ENCODE measurements around the gene REEP3. TPM values are rescaled to one million over a fixed set of nuclear protein-coding genes. Genes with fewer than 3 reads are reported as not detected.
"Not testable (repeated sequence)": the region's sequence is repeated elsewhere in the genome, so short reads cannot be mapped to it uniquely, and the experiment has no call there.

REEP3 gene
- total RNA-seq, result 2.7 TPM

- DNase-seq (ENCODE audit: low read depth in 2 of 3, low spot score in 2 of 3), result peak in 2 of 3 donors; percentile 19 to 59
These were observed at the start of gene REEP3 for GRCh38 chr10:63520500-63521415. Gene REEP3 (plus strand): TSS chr10:63521401. CDS start chr10:63521546, 145 bp downstream.

GRCh38 chr10:63474488-63474887 lies 46.7 kb upstream of the REEP3 start:
- no peak for DNase-seq (ENCODE audit: low read depth in 2 of 3, low spot score in 2 of 3)

GRCh38 chr10:63477927-63478326 lies 43.3 kb upstream of the REEP3 start:
- no peak for DNase-seq (ENCODE audit: low read depth in 2 of 3, low spot score in 2 of 3)

GRCh38 chr10:63478564-63478963 lies 42.6 kb upstream of the REEP3 start:
- no peak for DNase-seq (ENCODE audit: low read depth in 2 of 3, low spot score in 2 of 3)

- DNase-seq (ENCODE audit: low read depth in 2 of 3, low spot score in 2 of 3), result no peak
These were observed 41.0 kb upstream of the REEP3 start for GRCh38 chr10:63480237-63480636.

GRCh38 chr10:63481815-63482421 lies 39.3 kb upstream of the REEP3 start:
- DNase-seq (ENCODE audit: low read depth in 2 of 3, low spot score in 2 of 3), result no peak

- DNase-seq (ENCODE audit: low read depth in 2 of 3, low spot score in 2 of 3), result no peak
These were observed 37.2 kb upstream of the REEP3 start for GRCh38 chr10:63483983-63484382.

- DNase-seq (ENCODE audit: low read depth in 2 of 3, low spot score in 2 of 3), result no peak
These were observed 33.2 kb upstream of the REEP3 start for GRCh38 chr10:63487990-63488389.

- no peak for DNase-seq (ENCODE audit: low read depth in 2 of 3, low spot score in 2 of 3)
These were observed 31.4 kb upstream of the REEP3 start for GRCh38 chr10:63489838-63490237.

- DNase-seq (ENCODE audit: low read depth in 2 of 3, low spot score in 2 of 3), result no peak
These were observed 29.4 kb upstream of the REEP3 start for GRCh38 chr10:63491588-63492316.

- DNase-seq (ENCODE audit: low read depth in 2 of 3, low spot score in 2 of 3), result not testable (repeated sequence)
These were observed 28.9 kb upstream of the REEP3 start for GRCh38 chr10:63492317-63492690.

GRCh38 chr10:63493004-63493403 lies 28.2 kb upstream of the REEP3 start:
- no peak for DNase-seq (ENCODE audit: low read depth in 2 of 3, low spot score in 2 of 3)

GRCh38 chr10:63494951-63495350 lies 26.2 kb upstream of the REEP3 start:
- DNase-seq (ENCODE audit: low read depth in 2 of 3, low spot score in 2 of 3), result no peak

- no peak for DNase-seq (ENCODE audit: low read depth in 2 of 3, low spot score in 2 of 3)
These were observed 24.6 kb upstream of the REEP3 start for GRCh38 chr10:63496561-63496960.

- DNase-seq (ENCODE audit: low read depth in 2 of 3, low spot score in 2 of 3), result peak in 1 of 3 donors; percentile 14
These were observed 23.9 kb upstream of the REEP3 start for GRCh38 chr10:63497321-63497720.

GRCh38 chr10:63498665-63499064 lies 22.5 kb upstream of the REEP3 start:
- DNase-seq (ENCODE audit: low read depth in 2 of 3, low spot score in 2 of 3), result no peak

GRCh38 chr10:63500551-63500950 lies 20.6 kb upstream of the REEP3 start:
- DNase-seq (ENCODE audit: low read depth in 2 of 3, low spot score in 2 of 3), result not testable (repeated sequence)

GRCh38 chr10:63501954-63502353 lies 19.2 kb upstream of the REEP3 start:
- DNase-seq (ENCODE audit: low read depth in 2 of 3, low spot score in 2 of 3), result no peak

- DNase-seq (ENCODE audit: low read depth in 2 of 3, low spot score in 2 of 3), result no peak
These were observed 18.4 kb upstream of the REEP3 start for GRCh38 chr10:63502832-63503231.

GRCh38 chr10:63503395-63503794 lies 17.8 kb upstream of the REEP3 start:
- DNase-seq (ENCODE audit: low read depth in 2 of 3, low spot score in 2 of 3), result no peak

- no peak for DNase-seq (ENCODE audit: low read depth in 2 of 3, low spot score in 2 of 3)
These were observed 16.9 kb upstream of the REEP3 start for GRCh38 chr10:63504145-63504881.
